HTR-8/SVneo (cell line): ENCODE measurements around the gene CERS2.

Experiments
- DNase-seq: peaks from one replicate; pipeline ENCODE4 v3.0.0; 2011; ENCODE audit warnings: low spot score, mixed read lengths; ENCODE audit not compliant: insufficient read length
- FAIRE-seq: peaks from 2 replicates; lab custom pipeline; 2011; peaks lifted over from hg19 to GRCh38; lab: Jason Lieb, UNC

Gene CERS2

DNA sequence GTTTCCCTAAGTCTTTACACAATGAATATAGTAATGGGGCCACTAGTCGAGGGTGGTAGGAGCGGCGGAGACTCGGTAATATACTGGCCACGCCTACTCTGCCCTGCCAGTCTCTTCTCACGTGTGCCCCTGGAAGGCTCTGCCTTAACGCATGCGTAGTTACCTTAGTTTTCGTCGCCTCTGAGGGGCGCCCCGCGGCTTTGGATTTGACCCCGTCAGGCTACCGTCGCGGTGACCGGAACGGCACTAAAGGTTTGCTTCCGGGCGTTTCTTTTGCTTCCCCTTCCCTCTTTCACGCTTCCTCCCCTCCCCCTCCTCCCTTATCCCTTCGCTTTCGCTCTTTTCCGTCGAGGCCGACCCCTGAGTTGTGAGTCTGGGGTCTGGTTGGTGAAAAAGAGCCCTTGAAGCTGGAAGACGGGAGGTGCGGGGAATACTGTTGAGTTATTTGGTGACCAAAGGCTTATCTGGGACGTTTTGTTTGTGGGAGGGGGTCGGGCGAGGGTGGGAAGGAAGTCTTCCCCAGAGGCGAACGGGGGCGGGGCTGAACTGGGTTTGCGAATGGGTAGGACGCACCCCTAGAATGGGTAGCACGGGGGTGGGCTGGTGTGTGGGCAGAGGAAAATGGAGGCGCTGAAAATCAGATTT, 48.4 kb downstream of the CERS2 start, which contains the start of gene SETDB1:
SETDB1 (plus strand) TSS at position 267 of the 645 bp plus-strand sequence. CDS start 1,352 bp downstream, outside the sequence.
- DNase-seq (peak; percentile 95), FAIRE-seq (no peak)

DNA sequence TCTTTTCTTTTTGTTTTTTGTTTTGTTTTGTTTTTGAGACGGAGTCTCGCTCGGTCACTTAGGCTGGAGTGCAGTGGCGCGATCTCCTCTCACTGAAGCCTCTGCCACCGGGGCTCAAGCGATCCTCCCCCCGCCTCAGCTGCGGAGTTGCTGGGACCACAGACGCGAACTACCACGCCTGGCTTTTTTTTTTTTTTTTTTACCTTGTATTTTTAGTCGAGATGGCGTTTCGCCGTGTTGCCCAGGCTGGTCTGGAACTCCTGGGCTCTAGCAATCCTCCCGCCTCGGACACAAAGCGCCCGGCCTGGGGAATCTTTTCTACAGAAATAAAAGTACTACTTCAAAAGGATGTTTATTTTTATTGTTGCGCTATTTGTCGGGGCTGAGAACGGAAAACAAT, 49.6 kb downstream of the CERS2 start:
- no peak for DNase-seq
- FAIRE-seq: no peak

DNA sequence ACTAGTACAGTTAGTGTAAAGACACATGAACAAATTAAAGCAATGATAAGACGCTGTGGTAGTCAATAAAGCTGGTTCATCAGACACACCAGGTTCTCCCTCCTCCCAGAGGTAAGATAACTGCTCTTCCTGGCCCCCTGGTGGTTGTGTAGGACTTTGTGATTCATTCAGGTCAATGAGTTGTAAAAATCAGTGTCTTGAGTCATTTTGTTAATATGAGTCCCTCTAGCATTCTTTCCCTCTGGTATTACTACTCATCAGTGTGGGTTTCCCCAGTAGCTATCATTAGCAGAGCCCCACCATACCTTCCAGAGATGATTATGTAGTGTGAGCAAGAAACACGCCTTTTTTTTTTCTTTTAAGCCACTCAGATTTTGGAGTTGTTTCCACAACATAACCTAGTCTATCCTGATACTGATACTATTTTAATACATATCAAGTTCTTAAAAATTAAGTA, 52.1 kb downstream of the CERS2 start:
- FAIRE-seq (no peak), DNase-seq (peak; percentile 83)

DNA sequence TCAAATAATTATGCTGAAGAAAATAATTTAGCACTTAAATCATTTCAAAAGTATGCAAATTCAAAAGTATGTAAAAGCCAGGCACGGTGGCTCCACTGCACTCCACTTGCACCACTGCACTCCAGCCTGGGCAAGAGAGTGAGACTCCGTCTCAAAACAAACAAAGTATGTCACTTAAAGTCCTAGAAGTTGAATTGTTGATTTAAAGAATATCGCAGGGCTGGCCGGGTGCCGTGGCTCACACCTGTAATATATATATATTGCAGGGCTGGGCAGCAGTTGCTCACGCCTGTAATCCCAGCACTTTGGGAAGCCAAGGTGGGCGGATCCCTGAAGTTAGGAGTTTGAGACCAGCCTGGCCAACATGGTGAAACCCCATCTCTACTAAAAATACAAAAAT, 57.2 kb downstream of the CERS2 start:
- no peak for FAIRE-seq

More for the DNA sequence above, 57.2 kb downstream of the CERS2 start:
- DNase-seq: no peak
